RWPE2 (cell line): ENCODE data around the gene CPSF6.

Source experiments
- ATAC-seq: fragments of 200-7000 bp; cut with Tn5 transposase; 3 replicates; pipeline ENCODE4 v1.9.1; 2021; ENCODE audit warnings: low read depth
- DNase-seq: peaks from one replicate; pipeline ENCODE4 v3.0.0-alpha.2; 2020; ENCODE audit warnings: low spot score
- H3K27ac ChIP-seq: fragments of 450-650 bp; 2 replicates; pipeline ENCODE4 v1.5.1; 2017; ENCODE audit warnings: mild to moderate bottlenecking; ENCODE audit not compliant: poor library complexity, severe bottlenecking
- H3K27me3 ChIP-seq: fragments of 250-450 bp; sonication (Bioruptor Pico); 2 replicates; pipeline ENCODE4 v1.5.1; 2021; ENCODE audit warnings: mild to moderate bottlenecking, moderate library complexity; ENCODE audit not compliant: insufficient read depth, poor library complexity, severe bottlenecking
- H3K36me3 ChIP-seq: fragments of 250-450 bp; sonication (Bioruptor Pico); 2 replicates; pipeline ENCODE4 v1.5.1; 2020; ENCODE audit warnings: low read depth, mild to moderate bottlenecking, moderate library complexity
- H3K4me1 ChIP-seq: fragments of 250-450 bp; sonication (Bioruptor Pico); 2 replicates; pipeline ENCODE4 v1.5.1; 2021; ENCODE audit warnings: mild to moderate bottlenecking, moderate library complexity; ENCODE audit not compliant: insufficient read depth, poor library complexity, severe bottlenecking
- H3K4me3 ChIP-seq: fragments of 250-450 bp; sonication (Bioruptor Pico); 2 replicates; pipeline ENCODE4 v1.5.1; 2021; ENCODE audit warnings: mild to moderate bottlenecking, moderate library complexity; ENCODE audit not compliant: severe bottlenecking
- H3K9me3 ChIP-seq: fragments of 250-450 bp; sonication (Bioruptor Pico); 2 replicates; pipeline ENCODE4 v1.5.1; 2021; ENCODE audit warnings: mild to moderate bottlenecking, moderate library complexity; ENCODE audit not compliant: severe bottlenecking
- TF ChIP-seq, protein P1 (sequence below): fragments of 450-650 bp; IDR thresholded peaks from one replicate; pipeline ENCODE4 v1.5.1; 2017; ENCODE audit warnings: mild to moderate bottlenecking, moderate library complexity; ENCODE audit not compliant: poor library complexity, severe bottlenecking

Gene CPSF6

DNA sequence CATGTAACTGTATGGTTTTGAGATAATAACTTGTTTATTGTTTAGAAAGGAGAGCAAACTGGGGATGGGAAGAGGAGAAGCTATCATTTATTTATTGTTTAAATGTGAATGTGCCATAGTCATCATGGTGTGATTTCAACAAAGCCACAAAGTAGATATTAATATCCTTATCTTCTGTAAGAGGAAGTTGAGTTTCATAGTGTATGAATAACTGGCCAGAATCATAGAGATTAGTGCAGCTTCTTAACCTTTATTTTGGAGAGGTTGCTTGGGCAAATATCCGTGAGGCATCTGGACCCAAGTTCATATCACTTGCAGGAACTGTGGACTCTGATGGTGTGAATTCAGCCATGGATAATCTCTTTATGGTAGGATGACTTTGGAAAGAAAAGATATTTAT, 82.0 kb downstream of the CPSF6 start:
- Histone ChIP-seq H3K36me3 (no peaks in the 10 kb centered on the region), H3K9me3 (no peaks in the 10 kb centered on the region), H3K4me3 (no peak overlapping the region), H3K27ac (no peak overlapping the region), H3K4me1 (no peaks in the 10 kb centered on the region), H3K27me3 (no peaks in the 10 kb centered on the region)
- DNase-seq (no peak), ATAC-seq (no peak)
- TF ChIP-seq, protein P1, sequence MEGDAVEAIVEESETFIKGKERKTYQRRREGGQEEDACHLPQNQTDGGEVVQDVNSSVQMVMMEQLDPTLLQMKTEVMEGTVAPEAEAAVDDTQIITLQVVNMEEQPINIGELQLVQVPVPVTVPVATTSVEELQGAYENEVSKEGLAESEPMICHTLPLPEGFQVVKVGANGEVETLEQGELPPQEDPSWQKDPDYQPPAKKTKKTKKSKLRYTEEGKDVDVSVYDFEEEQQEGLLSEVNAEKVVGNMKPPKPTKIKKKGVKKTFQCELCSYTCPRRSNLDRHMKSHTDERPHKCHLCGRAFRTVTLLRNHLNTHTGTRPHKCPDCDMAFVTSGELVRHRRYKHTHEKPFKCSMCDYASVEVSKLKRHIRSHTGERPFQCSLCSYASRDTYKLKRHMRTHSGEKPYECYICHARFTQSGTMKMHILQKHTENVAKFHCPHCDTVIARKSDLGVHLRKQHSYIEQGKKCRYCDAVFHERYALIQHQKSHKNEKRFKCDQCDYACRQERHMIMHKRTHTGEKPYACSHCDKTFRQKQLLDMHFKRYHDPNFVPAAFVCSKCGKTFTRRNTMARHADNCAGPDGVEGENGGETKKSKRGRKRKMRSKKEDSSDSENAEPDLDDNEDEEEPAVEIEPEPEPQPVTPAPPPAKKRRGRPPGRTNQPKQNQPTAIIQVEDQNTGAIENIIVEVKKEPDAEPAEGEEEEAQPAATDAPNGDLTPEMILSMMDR: no peak
